ES-I3 (cell line): ENCODE data around the gene OR10R2.
"Not testable (repeated sequence)": the region's sequence is repeated elsewhere in the genome, so short reads cannot be mapped to it uniquely, and the experiment has no call there.

Experiments
- H3K36me3 ChIP-seq: 2 replicates; pipeline ENCODE4 v1.6.1; 2013; ENCODE audit warnings: mild to moderate bottlenecking, low read length, control low read depth, moderate library complexity; ENCODE audit not compliant: insufficient read depth
- H3K4me1 ChIP-seq: 2 replicates; pipeline ENCODE4 v1.6.1; 2013; ENCODE audit warnings: mild to moderate bottlenecking, control low read depth, low read length; ENCODE audit not compliant: insufficient read depth
- H3K9ac ChIP-seq: 2 replicates; pipeline ENCODE4 v1.6.1; 2013; ENCODE audit warnings: low read depth, mild to moderate bottlenecking, low read length, moderate library complexity
- H3K9me3 ChIP-seq: 2 replicates; pipeline ENCODE4 v1.6.1; 2013; ENCODE audit warnings: mild to moderate bottlenecking, low read length, moderate library complexity; ENCODE audit not compliant: control insufficient read depth, insufficient read depth

The OR10R2 gene

DNA sequence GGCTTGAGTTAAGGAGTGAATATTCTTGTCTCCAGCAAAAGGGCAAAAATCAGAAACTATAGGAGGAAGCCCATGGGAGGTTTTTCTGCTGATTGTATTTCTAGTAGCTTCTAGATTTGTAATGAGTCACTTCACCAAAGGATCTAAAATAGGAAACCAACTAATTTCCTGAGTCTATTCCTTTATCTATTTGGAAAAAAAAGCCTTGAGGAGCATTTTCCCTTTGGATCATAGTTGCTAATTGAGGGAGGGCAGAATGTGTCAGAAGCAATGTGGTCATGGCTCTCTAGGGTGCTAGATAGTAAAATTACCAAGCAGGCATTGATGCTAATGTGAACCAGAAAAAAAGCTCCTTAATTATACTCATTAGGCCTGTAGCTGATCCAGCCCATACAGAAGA lies at the start of gene OR10R2:
Gene OR10R2, plus strand, starts transcription at position 301 of the 400 bp plus-strand sequence. CDS start 106 bp downstream, outside the sequence.
- no peaks in the 10 kb centered on the region for H3K9me3 ChIP-seq
- no peak within 1 kb of the TSS for H3K9ac ChIP-seq
- H3K4me1 ChIP-seq = no peaks in the 10 kb centered on the region
- no peaks in the 10 kb centered on the region for H3K36me3 ChIP-seq

DNA sequence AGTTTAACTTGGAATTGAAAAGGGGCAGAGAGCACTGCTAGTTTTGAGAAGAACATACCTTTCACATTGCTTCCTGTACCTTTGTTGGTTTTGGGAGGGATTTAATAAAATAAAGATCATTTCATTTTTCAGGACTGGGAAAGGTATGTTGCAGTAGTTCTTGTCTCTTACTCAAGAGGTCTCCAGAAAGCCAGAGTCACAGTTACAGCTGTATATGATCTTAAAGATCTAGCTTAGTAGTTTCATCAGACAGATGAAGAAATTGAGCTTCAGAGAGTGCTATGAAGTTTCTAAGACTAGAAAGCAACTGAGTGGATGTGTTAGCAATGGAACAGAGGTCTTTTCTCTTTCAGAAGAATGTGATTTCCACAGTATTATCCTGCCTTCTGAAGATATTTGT lies 47.0 kb upstream of the OR10R2 start:
- Histone ChIP-seq H3K9ac (no peak overlapping the region), H3K4me1 (peaks cover 23% of the 10 kb centered on the region; the same call in 1 of the 2 replicates), H3K36me3 (no peaks in the 10 kb centered on the region), H3K9me3 (no peaks in the 10 kb centered on the region)

- H3K4me1 ChIP-seq = peaks cover 23% of the 10 kb centered on the region; the same call in 1 of the 2 replicates
- H3K36me3 ChIP-seq = no peaks in the 10 kb centered on the region
- no peak within 1 kb of the TSS for H3K9ac ChIP-seq
- no peaks in the 10 kb centered on the region for H3K9me3 ChIP-seq
Measured at GRCh38 chr1:158426137-158426536, 45.9 kb upstream of the OR10R2 start, which contains the start of gene OR10K2. Gene OR10K2, minus strand, starts transcription at chr1:158426237. Its CDS starts 5,371 bp downstream, at chr1:158420866.

DNA sequence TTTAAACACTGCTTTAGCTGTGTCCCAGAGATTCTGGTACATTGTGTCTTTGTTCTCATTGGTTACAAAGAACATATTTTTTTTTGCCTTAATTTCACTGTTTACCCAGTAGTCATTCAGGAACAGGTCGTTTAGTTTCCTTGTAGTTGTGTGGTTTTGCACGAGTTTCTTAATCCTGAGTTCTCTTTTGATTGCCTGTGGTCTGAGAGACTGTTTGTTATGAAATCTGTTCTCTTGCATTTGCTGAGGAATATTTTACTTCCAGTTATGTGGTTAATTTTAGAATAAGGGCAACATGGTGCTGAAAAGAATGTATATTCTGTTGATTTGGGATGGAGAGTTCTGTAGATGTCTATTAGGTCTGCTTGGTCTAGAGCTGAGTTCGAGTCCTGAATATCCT lies 41.9 kb upstream of the OR10R2 start:
- H3K9ac ChIP-seq, H3K36me3 ChIP-seq, H3K4me1 ChIP-seq, H3K9me3 ChIP-seq: not testable (repeated sequence)

GRCh38 chr1:158434741-158435140 lies 37.3 kb upstream of the OR10R2 start:
- H3K4me1 ChIP-seq = no peaks in the 10 kb centered on the region
- no peaks in the 10 kb centered on the region for H3K36me3 ChIP-seq
- no peak overlapping the region for H3K9ac ChIP-seq
- no peaks in the 10 kb centered on the region for H3K9me3 ChIP-seq

DNA sequence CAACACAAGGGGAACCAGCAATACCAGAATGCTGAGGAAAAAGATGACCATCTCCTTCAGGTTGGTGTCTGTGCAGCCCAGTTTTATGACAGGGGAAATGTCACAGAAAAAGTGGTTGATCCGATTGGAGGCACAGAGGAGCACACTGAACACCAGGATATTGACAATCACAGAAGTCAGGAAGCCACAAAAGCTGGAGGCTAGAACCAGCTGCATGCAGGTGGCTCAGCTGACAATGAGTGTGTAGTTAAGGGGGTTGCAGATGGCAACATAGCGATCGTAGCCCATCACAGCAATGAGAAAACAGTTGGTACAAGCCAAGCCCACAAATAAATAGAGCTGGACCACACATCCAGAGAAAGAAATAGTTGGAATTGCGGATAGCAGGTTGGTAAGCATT lies 26.6 kb upstream of the OR10R2 start:
- H3K9ac ChIP-seq = no peak overlapping the region
- no peaks in the 10 kb centered on the region for H3K36me3 ChIP-seq
- no peaks in the 10 kb centered on the region for H3K9me3 ChIP-seq
- no peaks in the 10 kb centered on the region for H3K4me1 ChIP-seq

DNA sequence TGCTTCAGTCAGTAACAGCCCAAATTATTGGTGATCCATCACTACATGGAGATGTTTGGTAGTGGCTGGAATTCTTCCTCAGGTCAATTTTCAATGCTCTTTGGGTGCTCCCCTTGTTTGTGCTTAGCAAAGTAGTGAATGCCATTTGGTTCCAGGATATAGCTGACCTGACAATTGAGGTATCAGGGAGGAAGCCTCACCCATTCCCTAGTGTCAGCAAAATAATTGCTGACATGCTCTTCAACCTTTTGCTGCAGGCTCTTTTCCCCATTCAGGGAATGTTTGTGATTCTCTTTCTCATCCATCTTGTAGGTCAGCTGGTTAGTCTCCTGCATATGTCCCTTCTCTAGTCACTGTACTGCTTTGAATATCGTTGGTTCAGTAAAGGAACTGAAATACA lies 17.5 kb upstream of the OR10R2 start:
- H3K9ac ChIP-seq = no peak overlapping the region
- H3K9me3 ChIP-seq = peaks cover 2% of the 10 kb centered on the region; the same call in 1 of the 2 replicates
- no peaks in the 10 kb centered on the region for H3K4me1 ChIP-seq
- H3K36me3 ChIP-seq = no peaks in the 10 kb centered on the region

DNA sequence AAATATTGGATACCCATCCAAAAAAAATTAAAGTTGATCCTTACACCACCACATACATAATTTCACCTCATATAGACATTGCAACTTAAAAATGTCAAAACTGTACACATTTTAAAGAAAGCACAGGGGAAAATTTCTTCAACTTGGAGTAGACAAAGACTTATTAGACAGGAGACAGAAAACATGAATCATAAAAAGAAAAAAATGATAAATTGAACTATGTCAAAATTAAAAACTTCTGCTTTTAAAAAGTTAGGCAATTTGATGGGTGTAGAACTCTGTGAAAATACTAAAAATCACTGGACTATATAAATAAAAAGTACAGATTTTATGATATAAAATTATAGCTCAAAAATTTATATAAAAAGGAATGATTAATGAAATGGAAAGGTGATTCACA lies 14.8 kb upstream of the OR10R2 start:
- Histone ChIP-seq H3K36me3 (no peaks in the 10 kb centered on the region), H3K9ac (no peak overlapping the region), H3K9me3 (no peaks in the 10 kb centered on the region)

DNA sequence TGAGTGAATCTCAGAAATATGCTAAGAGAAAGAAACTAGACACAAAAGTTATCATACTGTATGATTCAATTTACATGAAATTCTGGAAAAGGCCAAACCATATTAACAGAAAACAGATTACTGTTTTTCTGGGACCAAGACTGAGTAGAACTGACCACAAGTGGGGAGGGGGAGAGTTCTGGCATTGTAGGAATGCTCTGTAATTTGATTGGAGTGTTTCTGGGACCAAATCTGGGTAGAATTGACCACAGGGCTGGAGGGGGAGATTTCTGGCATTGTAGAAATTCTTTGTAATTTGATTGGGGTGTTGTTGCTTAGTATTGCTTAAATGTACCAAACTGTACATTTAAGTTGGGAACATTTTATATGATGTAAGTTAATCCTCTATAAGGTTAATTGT lies 13.8 kb upstream of the OR10R2 start:
- H3K9ac ChIP-seq = no peak overlapping the region
- H3K36me3 ChIP-seq = no peaks in the 10 kb centered on the region
- H3K9me3 ChIP-seq = no peaks in the 10 kb centered on the region
- no peaks in the 10 kb centered on the region for H3K4me1 ChIP-seq

More for the DNA sequence above, 14.8 kb upstream of the OR10R2 start:
- no peaks in the 10 kb centered on the region for H3K4me1 ChIP-seq

DNA sequence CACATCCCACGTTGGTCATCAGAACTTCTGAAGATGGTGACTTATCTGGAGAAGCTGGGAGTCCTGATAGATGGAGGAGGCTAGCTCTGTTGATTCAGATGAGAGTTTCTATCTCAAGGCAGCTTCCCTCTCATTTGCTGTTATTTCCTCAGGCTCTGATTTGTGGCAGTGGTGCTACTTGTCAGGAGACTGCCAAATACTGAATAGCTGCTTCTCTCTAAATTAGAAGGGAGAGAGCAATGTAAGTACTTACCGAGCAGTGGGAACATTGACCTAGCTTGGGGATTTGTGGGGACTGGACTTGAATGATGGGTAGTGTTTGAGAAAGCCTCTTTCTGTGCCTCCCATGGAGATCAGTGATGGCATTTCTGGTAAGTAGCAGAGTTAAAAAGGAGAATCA lies 10.5 kb upstream of the OR10R2 start, which contains the start of gene OR10K1:
Gene OR10K1, plus strand, starts transcription at position 301 of the 400 bp plus-strand sequence. CDS start 3,728 bp downstream, outside the sequence.
- H3K4me1 ChIP-seq = no peaks in the 10 kb centered on the region
- H3K36me3 ChIP-seq = no peaks in the 10 kb centered on the region

GRCh38 chr1:158485455-158485854 lies 13.4 kb downstream of the OR10R2 start:
- H3K9ac ChIP-seq = no peak overlapping the region
- no peaks in the 10 kb centered on the region for H3K4me1 ChIP-seq
- H3K9me3 ChIP-seq = no peaks in the 10 kb centered on the region
- H3K36me3 ChIP-seq = no peaks in the 10 kb centered on the region

More for the DNA sequence above, 10.5 kb upstream of the OR10R2 start, which contains the start of gene OR10K1:
- H3K9ac ChIP-seq = no peak within 1 kb of the TSS
- no peaks in the 10 kb centered on the region for H3K9me3 ChIP-seq

DNA sequence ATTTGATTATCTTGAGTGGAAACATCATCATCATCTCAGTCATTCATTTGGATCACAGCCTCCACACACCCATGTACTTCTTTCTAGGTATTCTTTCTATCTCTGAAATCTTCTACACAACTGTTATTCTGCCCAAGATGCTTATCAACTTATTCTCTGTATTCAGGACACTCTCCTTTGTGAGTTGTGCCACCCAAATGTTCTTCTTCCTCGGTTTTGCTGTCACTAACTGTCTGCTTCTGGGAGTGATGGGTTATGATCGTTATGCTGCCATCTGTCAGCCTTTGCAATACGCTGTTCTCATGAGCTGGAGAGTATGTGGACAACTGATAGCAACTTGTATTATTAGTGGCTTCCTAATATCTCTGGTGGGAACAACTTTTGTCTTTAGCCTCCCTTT lies 19.3 kb downstream of the OR10R2 start:
- H3K9ac ChIP-seq = no peak overlapping the region
- no peaks in the 10 kb centered on the region for H3K36me3 ChIP-seq
- H3K4me1 ChIP-seq = no peaks in the 10 kb centered on the region
- no peaks in the 10 kb centered on the region for H3K9me3 ChIP-seq

DNA sequence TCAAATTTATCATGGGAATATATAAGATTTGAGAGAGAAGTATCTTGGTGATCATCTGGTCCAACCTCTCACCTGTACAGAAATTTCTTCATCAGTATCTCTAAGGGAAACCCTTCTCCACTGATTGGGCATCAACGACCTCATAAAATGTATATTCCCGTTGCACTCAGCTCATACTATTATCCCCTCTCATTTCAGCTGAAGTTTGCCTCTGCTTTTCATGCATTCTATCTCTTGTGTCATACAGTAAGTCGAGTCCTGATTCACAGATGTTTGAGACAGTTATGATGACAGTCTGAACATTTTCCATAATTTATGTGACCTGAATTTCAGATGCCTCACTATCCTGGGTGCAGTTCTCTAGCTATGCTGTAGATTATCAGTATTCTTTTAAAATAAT lies 21.0 kb downstream of the OR10R2 start:
- Histone ChIP-seq H3K4me1 (no peaks in the 10 kb centered on the region), H3K36me3 (no peaks in the 10 kb centered on the region), H3K9me3 (no peaks in the 10 kb centered on the region), H3K9ac (no peak overlapping the region)

GRCh38 chr1:158494796-158495195 lies 22.8 kb downstream of the OR10R2 start:
- Histone ChIP-seq H3K9me3 (no peaks in the 10 kb centered on the region), H3K4me1 (no peaks in the 10 kb centered on the region), H3K36me3 (no peaks in the 10 kb centered on the region), H3K9ac (no peak overlapping the region)

DNA sequence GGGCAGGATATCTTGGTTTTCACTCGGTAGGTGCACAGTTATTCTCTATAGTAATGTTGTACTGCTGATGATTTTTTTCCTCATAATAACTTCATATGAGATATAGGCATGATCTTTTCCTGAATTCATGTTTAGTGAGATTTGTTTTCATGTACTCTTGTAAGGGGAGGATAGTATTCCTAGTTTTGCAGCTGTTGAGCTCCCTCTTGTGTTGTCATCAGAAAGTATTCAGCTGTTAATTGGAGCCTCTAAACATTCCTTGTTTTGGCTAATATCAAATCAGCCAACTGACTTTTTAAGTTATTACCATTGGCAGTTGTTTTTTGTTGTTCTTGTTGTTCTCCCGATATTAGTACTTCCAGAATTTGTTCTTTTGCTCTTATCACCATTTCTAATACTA lies 24.4 kb downstream of the OR10R2 start:
- Histone ChIP-seq H3K9me3 (no peaks in the 10 kb centered on the region), H3K4me1 (no peaks in the 10 kb centered on the region), H3K36me3 (no peaks in the 10 kb centered on the region), H3K9ac (no peak overlapping the region)
